Chondrocyte (in vitro differentiated cells): Measurements from ENCODE around the gene NUCB2. TPM values are rescaled to one million over a fixed set of nuclear protein-coding genes. Genes with fewer than 3 reads are reported as not detected.

Experiments
- DNase-seq: peaks from one replicate; pipeline ENCODE4 v3.0.0; 2021; ENCODE audit warnings: mixed read lengths, low spot score
- H3K27ac Mint-ChIP-seq: one replicate; pipeline ENCODE4 v1.8.0; 2021; ENCODE audit warnings: mild to moderate bottlenecking, moderate library complexity, mixed read lengths; ENCODE audit not compliant: unreplicated experiment
- H3K27me3 Mint-ChIP-seq: 2 replicates; pipeline ENCODE4 v1.8.0; 2021; ENCODE audit warnings: low read depth, mixed read lengths
- H3K36me3 Mint-ChIP-seq: 2 replicates; pipeline ENCODE4 v1.8.0; 2021; ENCODE audit warnings: low read depth, mixed read lengths
- H3K4me1 Mint-ChIP-seq: 2 replicates; pipeline ENCODE4 v1.8.0; 2021; ENCODE audit warnings: low read depth, mild to moderate bottlenecking, mixed read lengths
- H3K4me3 Mint-ChIP-seq: one replicate; pipeline ENCODE4 v1.8.0; 2021; ENCODE audit warnings: mild to moderate bottlenecking, moderate library complexity, mixed read lengths; ENCODE audit not compliant: unreplicated experiment
- H3K9me3 Mint-ChIP-seq: 2 replicates; pipeline ENCODE4 v1.8.0; 2021; ENCODE audit warnings: low read depth, mixed read lengths
- CTCF ChIP-seq: fragments of 200-600 bp; sonication (generic); IDR thresholded peaks from 2 replicates; pipeline ENCODE4 v1.5.0; 2021; ENCODE audit warnings: antibody characterized with exemption, mild to moderate bottlenecking, moderate library complexity
- total RNA-seq: library from RNA; stranded (reverse); gene quantifications from 3 replicates; pipeline ENCODE4 v1.2.1, GENCODE V29; 2021

NUCB2 gene
- total RNA-seq, 1 donor from 2014 or later = 134 TPM

DNA sequence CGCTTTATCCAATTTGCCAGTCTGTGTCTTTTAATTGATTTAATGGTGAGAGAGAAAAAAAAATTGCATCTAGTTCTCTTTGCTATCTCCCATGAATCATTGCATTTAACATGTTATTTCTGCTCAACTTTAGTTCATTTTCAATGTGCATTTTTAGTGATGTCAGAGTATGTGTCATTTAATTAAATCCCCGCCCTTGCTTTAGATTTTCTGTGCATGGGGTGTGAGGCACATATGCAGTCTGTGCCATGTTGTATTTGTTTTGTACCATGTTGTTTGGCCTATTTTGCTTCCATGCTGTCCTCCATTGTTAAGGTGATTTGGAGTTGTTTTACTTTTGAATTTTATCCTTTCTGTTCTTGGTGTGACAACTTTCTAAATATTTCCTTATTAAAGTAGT, 66.7 kb downstream of the NUCB2 start:
- H3K27ac Mint-ChIP-seq = no peak overlapping the region
- H3K27me3 Mint-ChIP-seq = no peaks in the 10 kb centered on the region
- peaks cover 5% of the 10 kb centered on the region for H3K4me1 Mint-ChIP-seq
- no peaks in the 10 kb centered on the region for H3K36me3 Mint-ChIP-seq
- H3K9me3 Mint-ChIP-seq = no peaks in the 10 kb centered on the region
- no peak for TF ChIP-seq CTCF
- DNase-seq = no peak
- no peak overlapping the region for H3K4me3 Mint-ChIP-seq

DNA sequence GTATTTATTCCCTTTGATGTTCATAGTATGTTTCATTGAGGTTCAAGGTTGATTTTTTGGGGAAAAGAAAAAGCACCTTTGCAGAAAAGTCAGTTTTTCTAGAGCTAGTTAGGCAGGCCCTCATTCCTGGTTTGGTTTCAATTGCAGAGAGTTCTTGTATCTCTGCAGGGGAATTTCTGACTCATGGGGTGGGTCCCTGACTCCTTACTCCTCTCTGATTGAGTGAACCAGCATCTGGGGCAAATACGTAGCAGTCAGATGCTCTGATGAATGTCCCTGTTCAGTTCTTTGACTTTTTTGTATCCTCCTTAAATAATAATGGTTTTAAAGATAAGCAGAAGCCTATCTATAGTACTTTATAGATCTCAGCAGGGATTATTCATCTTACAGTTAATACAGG, 67.4 kb downstream of the NUCB2 start:
- no peak for DNase-seq
- Mint-ChIP-seq H3K4me3 (no peak overlapping the region), H3K27ac (no peak overlapping the region)

GRCh38 chr11:17347676-17348075, 71.1 kb downstream of the NUCB2 start:
- H3K36me3 Mint-ChIP-seq = peaks cover 1% of the 10 kb centered on the region
- H3K27me3 Mint-ChIP-seq = no peaks in the 10 kb centered on the region
- no peaks in the 10 kb centered on the region for H3K9me3 Mint-ChIP-seq
- H3K4me1 Mint-ChIP-seq = peaks cover 16% of the 10 kb centered on the region
- no peak overlapping the region for H3K4me3 Mint-ChIP-seq
- H3K27ac Mint-ChIP-seq = no peak overlapping the region
- no peak for DNase-seq
- no peak for TF ChIP-seq CTCF

More for the DNA sequence above, 67.4 kb downstream of the NUCB2 start:
- Mint-ChIP-seq H3K27me3 (no peaks in the 10 kb centered on the region), H3K9me3 (no peaks in the 10 kb centered on the region), H3K4me1 (peaks cover 5% of the 10 kb centered on the region), H3K36me3 (no peaks in the 10 kb centered on the region)
- TF ChIP-seq CTCF = no peak

GRCh38 chr11:17350455-17351171, 74.1 kb downstream of the NUCB2 start:
- H3K9me3 Mint-ChIP-seq = no peaks in the 10 kb centered on the region
- peak overlapping the region; percentile 90 for H3K4me3 Mint-ChIP-seq
- no peak for TF ChIP-seq CTCF
- H3K4me1 Mint-ChIP-seq = peaks cover 29% of the 10 kb centered on the region
- peaks cover 1% of the 10 kb centered on the region for H3K36me3 Mint-ChIP-seq
- H3K27me3 Mint-ChIP-seq = no peaks in the 10 kb centered on the region
- no peak for DNase-seq
- no peak overlapping the region for H3K27ac Mint-ChIP-seq

- H3K9me3 Mint-ChIP-seq = no peaks in the 10 kb centered on the region
- H3K27ac Mint-ChIP-seq = peak overlapping the region; percentile 96
- H3K4me3 Mint-ChIP-seq = peak overlapping the region; percentile 90
- TF ChIP-seq CTCF = peak; percentile 65
- no peak for DNase-seq
- H3K4me1 Mint-ChIP-seq = peaks cover 29% of the 10 kb centered on the region
- H3K27me3 Mint-ChIP-seq = no peaks in the 10 kb centered on the region
- peaks cover 1% of the 10 kb centered on the region for H3K36me3 Mint-ChIP-seq
These were observed 74.6 kb downstream of the NUCB2 start for GRCh38 chr11:17351172-17351509.
